Gastroesophageal sphincter (tissue), 3 donors: ENCODE results near the gene INTS6L.
A peak's percentile ranks its signal among the peaks of the same experiment; 100 is the strongest.

ENCODE experiments used
- EP300 ChIP-seq: sonication (generic); formaldehyde crosslinking; IDR thresholded peaks from one replicate; pipeline ENCODE4 v1.6.1; 2017; ENCODE audit warnings: antibody characterized with exemption, mild to moderate bottlenecking
- POLR2A ChIP-seq, 2 donors: fragments of 450-650 bp; IDR thresholded peaks; one replicate each; pipeline ENCODE4 v1.6.1; 2017; ENCODE audit warnings: antibody characterized with exemption in 2 of 2, mild to moderate bottlenecking in 2 of 2, moderate library complexity in 1 of 2
- POLR2AphosphoS5 ChIP-seq: sonication (generic); formaldehyde crosslinking; IDR thresholded peaks from one replicate; pipeline ENCODE4 v1.6.1; 2017; ENCODE audit warnings: antibody characterized with exemption
- TF ChIP-seq, protein P1 (sequence below), 4 experiments: fragments of 200-600 bp in 2 of 4; fragments of 450-650 bp in 2 of 4; sonication (generic) in 1 of 4; IDR thresholded peaks; one replicate each; pipeline ENCODE4 v1.5.1; 2017 to 2019; ENCODE audit warnings: antibody characterized with exemption in 4 of 4, mild to moderate bottlenecking in 2 of 4, moderate library complexity in 2 of 4

DNA sequence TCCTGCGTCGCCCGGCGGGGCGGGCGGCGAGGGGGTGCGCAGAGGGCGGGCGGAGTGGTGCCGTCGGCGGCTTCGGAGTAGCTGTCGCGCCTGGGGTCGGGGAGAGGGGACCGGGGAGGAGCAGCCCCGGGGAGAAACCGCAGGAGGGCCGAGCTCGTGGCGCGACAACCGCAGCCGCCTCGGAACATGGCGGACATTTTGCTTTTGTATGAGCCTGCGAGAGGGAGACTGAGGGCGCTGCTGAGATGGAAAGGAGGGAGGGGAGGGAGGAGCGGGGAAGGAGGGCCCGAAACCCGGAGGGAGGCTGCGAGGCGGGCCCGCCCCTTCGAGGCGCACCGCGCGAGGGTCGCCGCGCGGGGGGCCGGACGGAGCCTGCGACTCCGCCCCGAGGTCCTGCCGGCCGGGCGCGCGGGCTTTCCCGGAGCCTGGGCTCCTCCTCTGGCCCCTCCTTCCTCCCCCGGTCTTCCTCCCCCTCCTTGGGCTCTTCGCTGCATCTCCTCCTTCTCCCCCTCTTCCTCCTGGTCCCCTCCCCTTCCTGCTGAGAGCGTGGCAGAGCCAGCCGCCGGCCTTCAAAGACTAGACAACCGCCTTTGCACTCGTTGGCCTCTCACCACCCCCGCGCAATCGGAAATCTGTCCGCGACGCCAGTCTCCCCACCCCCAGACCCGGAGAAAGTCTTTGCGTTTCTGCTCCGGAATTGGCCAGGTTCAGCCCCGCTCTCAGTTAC, 1.1 kb downstream of the INTS6L start:
- TF ChIP-seq, protein P1, sequence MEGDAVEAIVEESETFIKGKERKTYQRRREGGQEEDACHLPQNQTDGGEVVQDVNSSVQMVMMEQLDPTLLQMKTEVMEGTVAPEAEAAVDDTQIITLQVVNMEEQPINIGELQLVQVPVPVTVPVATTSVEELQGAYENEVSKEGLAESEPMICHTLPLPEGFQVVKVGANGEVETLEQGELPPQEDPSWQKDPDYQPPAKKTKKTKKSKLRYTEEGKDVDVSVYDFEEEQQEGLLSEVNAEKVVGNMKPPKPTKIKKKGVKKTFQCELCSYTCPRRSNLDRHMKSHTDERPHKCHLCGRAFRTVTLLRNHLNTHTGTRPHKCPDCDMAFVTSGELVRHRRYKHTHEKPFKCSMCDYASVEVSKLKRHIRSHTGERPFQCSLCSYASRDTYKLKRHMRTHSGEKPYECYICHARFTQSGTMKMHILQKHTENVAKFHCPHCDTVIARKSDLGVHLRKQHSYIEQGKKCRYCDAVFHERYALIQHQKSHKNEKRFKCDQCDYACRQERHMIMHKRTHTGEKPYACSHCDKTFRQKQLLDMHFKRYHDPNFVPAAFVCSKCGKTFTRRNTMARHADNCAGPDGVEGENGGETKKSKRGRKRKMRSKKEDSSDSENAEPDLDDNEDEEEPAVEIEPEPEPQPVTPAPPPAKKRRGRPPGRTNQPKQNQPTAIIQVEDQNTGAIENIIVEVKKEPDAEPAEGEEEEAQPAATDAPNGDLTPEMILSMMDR (IDR thresholded peaks at IDR 0.05), result peak in 1 of 4 experiments; percentile 10
- TF ChIP-seq POLR2A (IDR thresholded peaks at IDR 0.05) (peak; percentile 45 to 53), POLR2AphosphoS5 (peak; percentile 71), EP300 (no peak)
